Measurements from ENCODE around the gene COP1.
"Not testable (repeated sequence)": the region's sequence is repeated elsewhere in the genome, so short reads cannot be mapped to it uniquely, and the experiment has no call there.

COP1 gene

DNA sequence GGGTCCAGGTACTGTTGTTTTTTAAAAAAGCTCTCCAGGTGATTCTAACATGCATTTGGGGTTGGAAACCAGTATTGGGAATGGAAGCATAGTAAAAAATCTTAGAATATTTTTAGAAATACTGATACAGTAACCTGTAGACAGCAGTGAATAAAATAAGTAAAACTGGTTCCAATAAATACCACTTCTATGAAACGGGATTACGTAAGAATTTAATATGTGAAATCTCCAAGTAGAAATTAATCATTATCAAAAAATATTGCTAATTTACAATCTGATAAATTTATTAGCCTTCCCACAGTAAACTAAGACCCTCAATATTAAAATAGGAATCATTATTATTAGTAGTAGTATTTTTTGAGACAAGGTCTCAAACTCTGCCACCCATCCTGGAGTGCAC, 177.5 kb downstream of the COP1 start:
- no peak for DNase-seq

DNA sequence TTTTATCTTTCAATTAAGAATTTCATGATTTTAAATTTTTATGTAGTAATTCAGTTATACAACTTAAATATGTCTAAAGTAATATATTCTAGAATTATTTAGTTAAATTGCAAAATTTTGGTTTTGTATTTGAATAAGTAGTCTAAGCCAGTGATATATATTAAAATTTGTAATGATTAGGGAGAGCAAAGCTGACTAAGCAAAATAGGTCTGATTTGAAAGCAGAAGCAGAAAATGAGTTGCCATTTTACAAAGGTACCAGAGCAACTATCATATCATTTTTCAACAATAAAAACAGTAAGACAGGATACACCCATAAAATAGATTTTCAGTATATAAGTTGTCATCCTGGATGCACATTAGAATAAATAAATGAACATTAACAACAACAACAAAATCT, 177.9 kb downstream of the COP1 start:
- DNase-seq: no peak

DNA sequence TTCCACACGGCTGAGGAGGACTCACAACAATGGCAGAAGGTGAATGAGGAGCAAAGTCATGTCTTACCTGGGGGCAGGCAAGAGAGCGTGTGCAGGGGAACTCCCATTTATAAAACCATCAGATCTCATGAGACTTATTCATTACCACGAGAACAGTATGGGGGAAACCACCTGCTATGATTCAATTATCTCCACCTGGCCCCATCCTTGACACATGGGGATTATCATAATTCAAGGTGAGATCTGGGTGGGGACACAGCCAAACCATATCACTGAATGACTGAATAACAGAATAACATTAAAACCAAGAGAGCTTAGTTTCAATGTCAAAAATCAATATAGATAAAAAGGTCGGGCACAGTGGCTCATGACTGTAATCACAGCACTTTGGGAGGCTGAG, 179.2 kb downstream of the COP1 start:
- DNase-seq: not testable (repeated sequence)

DNA sequence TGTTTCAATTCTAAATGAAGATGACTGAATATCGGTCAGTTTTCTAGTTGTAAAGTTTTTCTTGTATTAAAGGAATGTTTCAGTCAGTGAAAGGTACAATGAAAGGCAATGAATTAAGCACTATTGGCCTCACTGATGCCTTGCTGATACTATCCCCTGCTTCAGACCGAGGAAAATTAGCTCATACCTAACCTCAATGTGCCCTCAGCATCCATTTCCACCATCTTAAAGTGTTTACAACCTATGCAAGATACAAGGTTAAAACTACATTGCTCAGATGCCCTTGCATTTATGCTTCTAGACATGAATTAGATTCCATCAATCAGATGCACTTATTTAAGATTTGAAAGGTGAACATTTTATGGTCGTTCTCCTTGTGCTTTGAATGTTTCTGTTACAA, 184.5 kb downstream of the COP1 start:
- DNase-seq: no peak

DNA sequence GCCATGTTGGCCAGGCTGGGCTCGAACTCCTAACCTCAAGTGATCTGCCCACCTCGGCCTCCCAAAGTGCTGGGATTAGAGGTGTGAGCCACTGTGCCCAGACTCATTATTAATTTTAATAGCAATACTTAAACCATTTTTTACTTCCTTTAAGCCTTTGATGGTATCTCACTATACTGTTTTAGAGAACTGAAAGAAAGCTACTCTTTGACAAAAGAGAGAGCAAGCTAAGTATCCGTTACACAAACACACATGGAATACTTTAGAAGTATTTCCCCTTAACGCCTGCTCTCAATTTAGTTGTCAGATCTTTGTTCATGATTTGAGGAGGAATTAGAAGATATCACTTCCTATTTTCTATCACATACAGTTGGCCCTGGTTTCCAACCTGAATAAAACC, 189.4 kb downstream of the COP1 start:
- no peak for DNase-seq

DNA sequence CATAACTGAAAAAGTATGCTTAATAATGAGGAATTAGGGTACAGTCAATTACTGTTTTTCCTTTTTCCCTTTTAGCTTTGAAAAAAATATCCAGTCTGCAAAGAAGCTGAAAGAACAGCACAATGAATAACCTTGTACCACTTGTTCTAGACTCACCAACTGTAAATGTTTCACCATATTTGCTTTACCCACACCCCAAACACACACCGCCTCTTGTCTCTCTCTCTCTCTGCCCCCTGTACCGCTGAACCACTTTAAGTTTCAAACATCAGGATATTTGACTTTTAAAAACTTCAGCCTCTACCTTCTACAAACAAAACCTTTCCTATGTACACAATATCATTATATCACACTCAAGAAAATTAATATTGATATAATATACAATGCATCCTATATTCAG, 197.1 kb downstream of the COP1 start:
- no peak for DNase-seq

DNA sequence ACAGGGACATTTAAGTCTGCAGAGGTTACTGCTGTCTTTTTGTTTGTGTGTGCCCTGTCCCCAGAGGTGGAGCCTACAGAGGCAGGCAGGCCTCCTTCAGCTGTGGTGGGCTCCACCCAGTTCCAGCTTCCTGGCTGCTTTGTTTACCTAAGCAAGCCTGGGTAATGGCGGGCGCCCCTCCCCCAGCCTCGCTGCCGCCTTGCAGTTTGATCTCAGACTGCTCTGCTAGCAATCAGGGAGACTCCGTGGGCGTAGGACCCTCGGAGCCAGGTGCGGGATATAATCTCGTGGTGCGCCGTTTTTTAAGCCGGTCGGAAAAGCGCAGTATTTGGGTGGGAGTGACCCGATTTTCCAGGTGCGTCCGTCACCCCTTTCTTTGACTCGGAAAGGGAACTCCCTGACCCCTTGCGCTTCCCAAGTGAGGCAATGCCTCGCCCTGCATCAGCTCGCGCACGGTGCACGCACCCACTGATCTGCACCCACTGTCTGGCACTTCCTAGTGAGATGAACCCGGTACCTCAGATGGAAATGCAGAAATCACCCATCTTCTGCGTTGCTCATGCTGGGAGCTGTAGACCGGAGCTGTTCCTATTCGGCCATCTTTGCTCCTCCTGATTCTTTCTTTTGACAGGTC, 199.2 kb downstream of the COP1 start:
- not testable (repeated sequence) for DNase-seq

DNA sequence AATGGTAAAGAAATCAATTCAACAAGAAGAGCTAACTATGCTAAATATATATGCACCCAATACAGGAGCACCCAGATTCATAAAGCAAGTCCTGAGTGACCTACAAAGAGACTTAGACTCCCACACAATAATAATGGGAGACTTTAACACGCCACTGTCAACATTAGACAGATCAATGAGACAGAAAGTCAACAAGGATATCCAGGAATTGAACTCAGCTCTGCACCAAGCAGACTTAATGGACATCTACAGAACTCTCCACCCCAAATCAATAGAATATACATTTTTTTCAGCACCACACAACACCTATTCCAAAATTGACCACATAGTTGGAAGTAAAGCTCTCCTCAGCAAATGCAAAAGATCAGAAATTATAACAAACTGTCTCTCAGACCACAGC, 212.4 kb downstream of the COP1 start:
- not testable (repeated sequence) for DNase-seq

DNA sequence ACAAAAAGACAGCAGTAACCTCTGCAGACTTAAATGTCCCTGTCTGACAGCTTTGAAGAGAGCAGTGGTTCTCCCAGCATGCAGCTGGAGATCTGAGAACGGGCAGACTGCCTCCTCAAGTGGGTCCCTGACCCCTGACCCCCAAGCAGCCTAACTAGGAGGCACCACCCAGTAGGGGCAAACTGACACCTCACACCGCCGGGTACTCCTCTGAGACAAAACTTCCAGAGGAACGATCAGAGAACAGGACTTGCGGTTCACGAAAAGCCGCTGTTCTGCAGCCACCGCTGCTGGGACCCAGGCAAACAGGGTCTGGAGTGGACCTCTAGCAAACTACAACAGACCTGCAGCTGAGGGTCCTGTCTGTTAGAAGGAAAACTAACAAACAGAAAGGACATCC, 214.3 kb downstream of the COP1 start:
- DNase-seq: not testable (repeated sequence)

DNA sequence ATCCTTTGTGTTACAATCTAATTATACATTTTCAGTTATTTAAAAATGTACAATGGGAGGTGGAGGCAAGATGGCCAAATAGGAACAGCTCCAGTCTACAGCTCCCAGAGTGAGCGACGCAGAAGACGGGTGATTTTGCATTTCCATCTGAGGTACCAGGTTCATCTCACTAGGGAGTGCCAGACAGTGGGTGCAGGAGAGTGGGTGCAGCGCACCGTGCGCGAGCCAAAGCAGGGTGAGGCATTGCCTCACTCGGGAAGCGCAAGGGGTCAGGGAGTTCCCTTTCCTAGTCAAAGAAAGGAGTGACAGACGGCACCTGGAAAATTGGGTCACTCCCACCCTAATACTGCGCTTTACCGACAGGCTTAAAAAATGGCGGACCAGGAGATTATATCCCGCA, 214.9 kb downstream of the COP1 start:
- not testable (repeated sequence) for DNase-seq

DNA sequence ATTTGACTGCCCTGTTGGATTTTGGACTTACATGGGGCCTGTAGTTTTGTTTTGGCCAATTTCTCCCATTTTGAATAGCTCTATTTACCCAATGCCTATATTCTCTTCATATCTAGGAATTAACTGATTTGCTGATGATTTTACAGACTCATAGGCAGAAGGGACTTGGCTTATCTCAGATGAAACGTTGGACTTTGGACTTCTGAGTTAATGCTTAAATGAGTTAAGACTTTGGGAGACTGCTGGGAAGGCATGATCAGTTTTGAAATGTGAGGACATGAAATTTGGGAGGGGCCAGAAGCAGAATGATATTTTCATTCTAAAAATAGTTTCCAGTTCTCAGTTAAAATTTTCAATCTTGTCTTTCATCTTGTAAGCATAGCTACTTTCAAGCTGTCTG, 222.3 kb downstream of the COP1 start:
- no peak for DNase-seq

DNA sequence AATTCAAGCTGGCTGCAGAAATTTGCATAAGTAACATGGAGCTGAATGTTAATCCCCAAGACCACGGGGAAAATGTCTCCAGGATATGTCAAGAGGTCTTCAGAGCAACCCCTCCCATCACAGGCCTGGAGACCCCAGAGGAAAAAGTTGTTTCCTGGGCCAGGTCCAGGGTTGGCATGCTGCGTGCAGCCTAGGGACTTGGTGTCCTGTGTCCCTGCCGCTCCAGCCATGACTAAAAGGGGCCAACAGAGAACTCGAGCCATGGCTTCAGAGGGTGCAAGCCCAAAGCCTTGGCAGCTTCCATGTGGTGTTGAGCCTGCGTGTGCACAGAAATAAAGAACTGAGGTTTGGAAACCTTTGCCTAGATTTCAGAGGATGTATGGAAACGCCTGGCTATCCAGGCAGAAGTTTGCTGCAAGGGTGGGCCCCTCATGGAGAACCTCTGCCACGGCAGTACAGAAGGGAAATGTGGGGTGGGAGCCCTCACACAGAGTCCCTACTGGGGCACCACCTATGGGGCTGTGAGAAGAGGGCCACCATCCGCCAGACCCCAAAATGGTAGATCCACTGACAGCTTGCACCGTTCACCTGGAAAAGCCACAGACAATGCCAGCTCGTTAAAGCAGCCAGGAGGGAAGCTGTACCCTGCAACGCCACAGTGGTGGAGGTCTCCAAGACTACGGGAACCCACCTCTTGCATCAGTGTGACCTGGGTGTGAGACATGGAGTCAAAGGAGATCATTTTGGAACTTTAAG, 222.9 kb downstream of the COP1 start:
- no peak for DNase-seq

DNA sequence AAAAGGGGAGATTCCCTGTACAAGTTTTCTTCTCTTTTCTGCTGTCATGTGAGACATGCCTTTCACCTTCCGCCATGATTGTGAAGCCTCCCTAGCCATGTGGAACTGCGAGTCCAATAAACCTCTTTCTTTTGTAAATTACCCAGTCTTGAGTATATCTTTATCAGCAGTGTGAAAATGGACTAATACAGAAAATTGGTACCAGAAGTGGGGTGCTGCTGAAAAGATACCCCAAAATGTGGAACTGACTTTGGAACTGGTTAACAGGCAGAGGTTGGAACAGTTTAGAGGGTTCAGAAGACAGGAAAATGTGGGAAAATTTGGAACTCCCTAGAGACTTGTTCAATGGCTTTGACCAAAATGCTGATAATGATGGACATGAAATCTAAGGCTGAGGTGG, 223.7 kb downstream of the COP1 start:
- DNase-seq: not testable (repeated sequence)

DNA sequence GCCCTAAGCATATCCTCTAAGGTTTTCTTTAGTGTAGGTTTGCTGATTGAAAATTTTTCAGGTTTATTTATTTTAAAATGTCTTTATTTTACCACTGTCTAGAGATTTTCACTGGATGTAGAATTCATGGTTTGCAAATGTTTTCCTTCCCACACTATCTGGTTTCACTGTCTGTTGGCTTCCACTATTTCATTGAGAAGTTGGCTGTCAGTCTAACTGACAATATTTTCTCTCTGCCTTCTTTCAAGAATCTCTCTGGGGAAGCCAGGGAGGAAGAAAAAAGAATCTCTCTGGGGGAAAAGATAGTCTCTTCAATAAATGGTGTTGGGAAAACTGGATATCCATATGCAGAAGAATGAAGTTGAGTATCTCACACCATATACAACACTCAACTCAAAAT, 226.0 kb downstream of the COP1 start:
- no peak for DNase-seq

DNA sequence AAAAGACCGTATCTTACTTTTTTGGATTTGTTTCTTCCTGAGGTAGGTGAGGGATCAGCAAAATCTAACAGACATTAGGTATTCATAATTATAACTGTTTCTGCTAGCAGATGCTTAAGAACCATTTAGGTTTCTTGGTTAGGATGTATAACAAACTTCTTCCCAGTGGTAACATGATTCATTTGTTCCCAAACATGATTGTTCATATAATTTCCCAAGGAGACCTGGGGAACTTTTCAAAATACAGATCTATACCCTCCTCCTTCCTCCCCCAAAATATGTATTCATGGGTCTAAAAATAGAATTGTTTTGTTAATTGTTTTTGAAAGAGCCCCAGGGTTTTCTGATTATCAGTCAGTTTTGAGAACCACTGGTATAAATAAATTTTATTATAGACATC, 228.2 kb downstream of the COP1 start:
- DNase-seq: no peak

DNA sequence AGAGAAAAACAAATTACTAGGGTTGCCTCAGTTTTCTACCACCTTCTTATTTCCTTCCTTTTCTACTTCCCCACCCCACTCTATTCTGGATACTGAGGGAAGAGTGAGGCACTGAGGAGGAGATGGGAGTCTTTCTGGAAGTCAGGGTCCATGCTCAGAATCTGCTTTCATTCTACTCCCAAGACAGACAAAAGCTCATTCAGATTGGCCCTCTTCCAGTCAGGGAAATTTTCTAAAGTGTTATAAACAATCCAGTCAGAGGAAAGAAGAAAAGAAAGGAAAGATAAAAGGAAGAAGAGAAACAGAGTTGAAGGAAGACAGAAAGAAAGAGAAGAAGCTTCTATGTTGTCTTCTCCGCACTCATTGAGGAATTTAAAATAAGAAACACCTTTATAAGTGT, 228.6 kb downstream of the COP1 start:
- no peak for DNase-seq

DNA sequence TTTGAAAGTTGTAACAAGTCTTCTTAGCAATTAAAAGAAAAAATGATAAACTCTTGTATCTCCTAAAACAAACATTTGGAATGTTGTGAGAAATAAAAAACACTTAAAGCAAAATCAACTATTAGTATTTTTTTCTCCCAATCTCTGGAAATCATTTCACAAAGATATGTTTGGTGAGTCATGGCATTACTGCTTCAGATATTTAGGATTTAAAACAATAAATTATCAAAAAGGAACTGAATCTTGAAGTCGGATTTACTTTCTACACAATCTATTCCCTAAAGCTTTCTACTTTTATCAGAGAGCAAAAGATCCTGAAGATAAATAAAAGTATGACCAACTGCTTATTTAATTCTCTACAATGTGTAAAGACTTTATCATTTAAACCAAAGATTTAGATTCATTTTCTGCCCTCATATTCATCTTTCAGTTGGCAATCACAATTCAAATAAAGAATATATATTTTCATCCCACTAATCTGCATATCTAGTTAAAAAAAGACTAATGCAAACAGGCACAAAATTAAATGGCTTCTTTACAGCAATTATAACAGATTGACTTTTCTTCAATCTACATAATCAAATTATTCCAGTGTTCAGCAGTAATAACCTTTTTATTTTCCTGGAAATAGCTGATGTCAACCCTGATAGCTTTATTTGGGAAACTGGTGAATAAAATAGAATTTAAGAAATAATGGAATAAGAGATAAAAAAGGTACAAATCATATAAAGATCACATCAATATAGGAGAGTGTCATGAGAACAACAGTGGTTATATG, 230.0 kb downstream of the COP1 start:
- DNase-seq: no peak

DNA sequence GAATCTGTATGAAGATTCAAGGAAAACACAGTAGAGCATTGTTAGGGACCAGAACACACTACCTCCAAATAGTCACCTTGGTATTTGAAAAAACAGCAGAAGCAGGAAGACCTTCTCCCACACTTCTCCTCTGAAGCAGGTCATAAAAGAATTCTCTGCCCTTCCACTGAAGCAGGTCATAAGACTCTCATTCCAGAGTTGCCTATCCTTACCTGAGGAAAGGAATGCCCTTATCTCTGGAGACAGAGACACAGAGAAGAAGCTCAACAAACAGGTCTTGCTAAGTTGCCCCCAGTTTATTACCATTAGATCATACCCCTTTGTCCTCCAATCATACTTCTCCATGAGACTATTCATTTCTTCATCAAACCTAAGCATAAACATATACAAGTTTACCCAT, 237.9 kb downstream of the COP1 start:
- DNase-seq: no peak

DNA sequence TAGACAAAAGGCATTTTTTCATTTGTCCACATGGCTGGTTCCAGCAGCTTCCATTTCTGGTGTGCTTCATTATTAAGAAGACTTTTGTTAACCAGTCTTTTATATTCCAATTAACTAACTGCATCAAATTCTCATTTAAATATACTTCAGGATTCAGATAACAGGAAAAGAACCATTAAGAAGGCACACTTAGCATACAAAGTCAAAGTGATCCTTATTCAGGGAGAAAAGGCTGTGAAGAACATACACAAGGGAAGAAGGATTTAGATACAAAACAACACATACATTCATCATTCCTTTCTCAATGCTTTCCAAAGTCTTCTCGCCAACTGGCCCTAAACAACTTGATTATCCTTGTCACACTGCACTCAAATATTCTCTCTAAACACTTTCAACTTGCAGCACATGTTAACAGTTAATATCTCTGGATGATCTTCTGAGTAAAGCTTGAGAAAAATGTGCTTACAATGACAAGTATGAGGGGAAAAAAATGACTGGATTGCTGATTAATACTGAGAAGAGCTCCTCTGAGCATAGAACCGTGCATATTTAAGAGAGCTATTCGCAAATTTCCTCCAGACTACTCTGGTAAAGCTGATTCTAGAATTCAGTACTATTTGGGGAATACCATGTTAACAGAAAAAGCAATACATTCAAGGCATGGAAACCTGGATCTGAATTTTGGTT, 238.5 kb downstream of the COP1 start:
- DNase-seq: no peak

DNA sequence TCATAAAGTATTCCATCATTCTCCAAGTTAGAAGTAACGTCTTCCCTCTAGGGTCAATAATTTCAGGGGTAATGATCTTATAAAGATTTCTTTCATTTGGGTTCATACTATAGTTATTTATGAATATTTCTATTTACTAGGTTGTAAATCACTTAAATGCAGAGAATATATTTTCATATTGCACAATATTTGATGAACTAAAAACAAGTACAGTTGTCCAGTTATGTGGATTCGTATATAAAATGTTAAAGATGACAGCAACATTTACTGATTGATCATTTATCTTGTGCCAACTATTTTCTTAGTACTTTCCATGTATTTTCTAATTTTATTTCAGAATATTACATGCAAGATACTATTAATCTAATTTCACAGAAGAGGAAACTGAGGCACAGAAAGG, 243.3 kb downstream of the COP1 start:
- DNase-seq: no peak

DNA sequence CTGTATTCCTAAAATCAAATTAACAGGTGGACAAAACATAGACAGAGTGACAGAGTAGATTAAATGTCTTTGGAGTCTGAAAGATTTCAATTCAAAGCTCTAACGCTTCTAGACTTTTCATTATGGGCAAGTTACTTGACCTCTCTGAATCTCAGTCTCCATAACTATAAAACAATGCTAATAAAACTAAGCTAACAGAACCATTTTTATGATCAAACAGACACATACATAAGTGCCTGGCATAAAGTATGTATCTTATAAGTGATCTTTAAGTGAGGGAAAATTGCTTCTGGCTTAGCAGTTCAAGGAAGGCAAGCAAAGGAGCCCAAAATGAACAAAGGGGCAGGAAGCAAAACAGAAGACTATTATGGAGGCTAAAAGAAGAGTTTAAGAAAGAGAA, 246.9 kb downstream of the COP1 start:
- no peak for DNase-seq

DNA sequence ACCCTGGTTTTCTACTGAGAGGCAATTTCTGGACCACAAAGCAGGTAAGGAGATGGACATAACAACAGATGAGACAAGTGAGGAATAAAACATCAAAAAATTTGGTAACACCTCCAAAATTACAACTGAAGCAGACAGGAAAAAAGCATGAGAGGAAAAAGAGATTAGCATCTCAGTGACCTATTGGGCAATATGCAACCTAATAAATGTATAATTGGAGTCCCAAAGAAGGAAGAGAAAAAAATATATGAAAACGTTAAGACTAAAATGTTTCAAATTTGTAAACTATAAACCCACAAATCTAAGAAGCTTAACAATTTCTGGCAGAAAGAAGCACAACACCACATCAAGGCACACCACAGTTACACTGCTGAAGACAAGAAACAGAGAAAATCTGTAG, 255.5 kb downstream of the COP1 start:
- DNase-seq: no peak

DNA sequence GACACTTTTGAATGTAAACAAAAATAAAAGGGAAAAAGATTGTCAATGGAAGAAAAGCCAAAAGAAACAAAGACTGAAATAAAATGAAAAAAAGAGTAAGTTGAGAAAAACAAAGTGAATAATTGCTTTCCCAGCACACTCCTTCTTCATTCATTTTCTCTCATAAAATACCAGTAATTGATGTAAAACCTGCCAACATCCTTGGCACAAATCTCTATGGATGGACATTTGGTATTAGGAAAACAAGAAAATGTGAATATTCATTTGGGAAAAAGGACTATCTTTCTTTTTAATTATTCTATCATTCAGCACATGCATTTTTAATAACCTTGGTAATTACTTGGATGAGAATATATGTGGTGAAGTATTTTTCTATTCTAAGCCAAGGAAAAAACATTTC, 259.3 kb downstream of the COP1 start:
- DNase-seq: no peak

DNA sequence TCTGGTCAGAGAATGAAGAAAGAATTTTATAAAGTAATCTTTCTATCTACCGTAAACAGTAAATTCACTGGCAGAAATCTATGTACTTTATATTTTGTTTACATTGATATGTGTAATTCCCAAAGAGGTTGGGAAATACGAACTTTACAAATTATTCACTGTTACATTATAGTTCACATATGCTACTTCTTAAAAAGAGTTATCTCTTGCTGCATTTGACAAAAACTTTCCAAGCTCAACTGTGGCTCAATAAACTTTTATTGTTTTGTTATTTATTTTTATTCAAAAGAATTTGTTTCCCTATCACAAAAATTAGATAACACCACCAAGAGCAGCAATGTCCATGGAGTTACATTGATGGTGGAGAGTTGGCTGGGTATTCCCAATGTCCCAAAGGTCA, 262.5 kb downstream of the COP1 start:
- DNase-seq: no peak

Data from CD4-positive, alpha-beta T cell treated with Interleukin-17A for 4 hours (primary cell).